ENCODE data around the gene USH2A.

The USH2A gene

DNA sequence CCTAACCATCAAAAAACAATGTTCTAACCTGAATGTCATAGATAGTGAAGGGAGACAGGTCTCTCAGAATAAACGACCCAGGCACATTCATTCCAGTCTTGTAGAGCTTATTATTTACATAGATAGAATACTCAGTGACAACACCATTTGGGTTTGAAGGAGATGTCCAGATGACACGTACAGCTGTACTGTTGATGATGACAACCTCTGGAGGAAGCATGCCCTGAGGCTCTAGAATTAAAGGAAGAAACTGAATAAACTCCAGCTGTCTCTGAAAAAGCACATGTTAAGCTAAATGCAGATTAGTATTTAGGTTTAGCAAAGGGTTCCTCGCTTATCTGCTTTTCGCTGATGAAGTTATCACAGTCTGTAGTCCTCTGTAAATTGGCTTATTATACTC, 579.0 kb downstream of the USH2A start:
- POLR2A ChIA-PET = no interaction called here
- TF ChIP-seq, protein P1, sequence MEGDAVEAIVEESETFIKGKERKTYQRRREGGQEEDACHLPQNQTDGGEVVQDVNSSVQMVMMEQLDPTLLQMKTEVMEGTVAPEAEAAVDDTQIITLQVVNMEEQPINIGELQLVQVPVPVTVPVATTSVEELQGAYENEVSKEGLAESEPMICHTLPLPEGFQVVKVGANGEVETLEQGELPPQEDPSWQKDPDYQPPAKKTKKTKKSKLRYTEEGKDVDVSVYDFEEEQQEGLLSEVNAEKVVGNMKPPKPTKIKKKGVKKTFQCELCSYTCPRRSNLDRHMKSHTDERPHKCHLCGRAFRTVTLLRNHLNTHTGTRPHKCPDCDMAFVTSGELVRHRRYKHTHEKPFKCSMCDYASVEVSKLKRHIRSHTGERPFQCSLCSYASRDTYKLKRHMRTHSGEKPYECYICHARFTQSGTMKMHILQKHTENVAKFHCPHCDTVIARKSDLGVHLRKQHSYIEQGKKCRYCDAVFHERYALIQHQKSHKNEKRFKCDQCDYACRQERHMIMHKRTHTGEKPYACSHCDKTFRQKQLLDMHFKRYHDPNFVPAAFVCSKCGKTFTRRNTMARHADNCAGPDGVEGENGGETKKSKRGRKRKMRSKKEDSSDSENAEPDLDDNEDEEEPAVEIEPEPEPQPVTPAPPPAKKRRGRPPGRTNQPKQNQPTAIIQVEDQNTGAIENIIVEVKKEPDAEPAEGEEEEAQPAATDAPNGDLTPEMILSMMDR (IDR thresholded peaks at IDR 0.05; ENCODE audit: control extremely low read depth, extremely low read depth, low read depth, missing control alignments) = no peak
- CTCF ChIA-PET = no interaction called here
- no peak for DNase-seq (ENCODE audit: extremely low spot score)

DNA sequence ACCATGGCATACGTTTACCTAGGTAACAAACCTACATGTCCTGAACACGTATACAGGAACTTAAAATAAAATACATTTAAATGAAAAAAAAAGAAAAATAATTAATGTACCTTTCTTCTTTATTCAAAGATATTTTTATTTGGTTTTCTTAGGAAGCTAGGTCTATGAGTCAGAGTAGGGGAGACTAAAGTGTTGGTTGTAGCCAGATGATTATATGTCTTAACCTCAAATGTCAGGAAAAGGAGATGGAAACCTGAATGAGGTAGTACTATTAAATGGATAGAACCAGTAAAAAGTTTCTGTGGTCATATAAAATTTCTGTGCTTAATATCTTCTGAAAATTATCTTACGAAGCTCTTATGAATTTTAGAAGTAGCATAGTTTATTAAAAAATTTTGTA, 580.3 kb downstream of the USH2A start:
- ChIA-PET POLR2A (no interaction called here), CTCF (interaction anchor here (0.9 kb wide), 1 partner anchor 10 kb away, joined by 3 read pairs; no protein-coding TSS in a partner anchor)
- no peak for DNase-seq (ENCODE audit: extremely low spot score)
- TF ChIP-seq, protein P1 (IDR thresholded peaks at IDR 0.05; ENCODE audit: control extremely low read depth, extremely low read depth, low read depth, missing control alignments) = no peak

DNA sequence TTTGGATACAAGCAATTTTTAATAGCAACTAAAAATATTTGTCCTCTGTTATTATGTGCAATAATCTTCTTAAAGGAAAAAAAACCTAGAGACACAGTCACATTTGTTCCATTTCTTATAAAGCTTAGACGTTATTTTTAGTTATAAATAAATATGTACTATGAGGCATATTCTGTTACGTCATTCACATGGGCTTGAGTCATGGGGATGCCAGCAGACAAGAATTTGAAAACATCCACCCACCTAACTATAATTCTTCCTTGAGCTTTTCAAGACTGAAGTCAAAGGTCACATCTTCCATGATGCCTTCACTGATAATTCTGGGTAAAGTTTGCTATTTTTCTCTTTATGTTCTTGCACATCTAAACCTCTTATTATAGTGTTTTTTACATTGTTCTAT, 587.3 kb downstream of the USH2A start:
- TF ChIP-seq, protein P1 (IDR thresholded peaks at IDR 0.05; ENCODE audit: control extremely low read depth, extremely low read depth, low read depth, missing control alignments) = no peak

DNA sequence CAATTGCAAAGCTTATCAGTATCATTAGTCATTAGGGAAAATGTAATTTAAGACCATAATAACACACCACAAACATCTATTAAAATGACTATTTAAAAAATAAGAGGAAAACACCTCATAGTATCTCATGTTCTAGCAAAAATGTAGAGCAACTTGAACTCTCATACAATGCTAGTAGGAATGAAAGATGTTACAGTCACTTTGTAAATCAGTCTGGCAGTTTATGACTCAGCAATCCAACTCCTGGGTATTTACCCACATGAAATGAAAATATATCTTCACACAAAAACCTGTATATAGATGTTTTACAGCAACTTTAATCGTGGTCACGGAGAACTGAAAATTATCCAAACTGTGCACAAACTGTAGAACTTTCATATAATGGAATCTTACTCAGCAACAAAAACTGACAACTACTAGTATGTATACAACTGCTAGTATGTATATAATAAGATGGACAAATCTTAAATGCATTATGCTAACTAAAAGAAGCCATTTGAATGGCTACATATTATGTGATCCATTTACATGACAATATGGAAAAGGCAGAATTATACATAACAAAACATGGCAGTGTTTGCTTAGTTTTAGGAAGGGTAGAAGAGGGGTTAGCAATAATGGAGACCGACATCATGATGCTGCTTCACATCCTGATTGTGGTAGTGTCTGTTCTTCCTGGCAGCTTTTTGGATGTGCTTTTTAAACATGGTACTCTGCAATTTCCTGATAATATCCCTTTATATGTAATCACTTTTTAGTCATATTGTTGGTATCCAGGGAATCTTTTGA, 589.1 kb downstream of the USH2A start:
- ChIA-PET POLR2A (no interaction called here), CTCF (interaction anchor here (0.7 kb wide), 1 partner anchor 19 kb away, joined by 3 read pairs; no protein-coding TSS in a partner anchor)
- TF ChIP-seq, protein P1 (IDR thresholded peaks at IDR 0.05; ENCODE audit: control extremely low read depth, extremely low read depth, low read depth, missing control alignments) = no peak
- no peak for DNase-seq (ENCODE audit: extremely low spot score)

More for the DNA sequence above, 587.3 kb downstream of the USH2A start:
- no peak for DNase-seq (ENCODE audit: extremely low spot score)
- CTCF ChIA-PET = no interaction called here
- POLR2A ChIA-PET = no interaction called here

DNA sequence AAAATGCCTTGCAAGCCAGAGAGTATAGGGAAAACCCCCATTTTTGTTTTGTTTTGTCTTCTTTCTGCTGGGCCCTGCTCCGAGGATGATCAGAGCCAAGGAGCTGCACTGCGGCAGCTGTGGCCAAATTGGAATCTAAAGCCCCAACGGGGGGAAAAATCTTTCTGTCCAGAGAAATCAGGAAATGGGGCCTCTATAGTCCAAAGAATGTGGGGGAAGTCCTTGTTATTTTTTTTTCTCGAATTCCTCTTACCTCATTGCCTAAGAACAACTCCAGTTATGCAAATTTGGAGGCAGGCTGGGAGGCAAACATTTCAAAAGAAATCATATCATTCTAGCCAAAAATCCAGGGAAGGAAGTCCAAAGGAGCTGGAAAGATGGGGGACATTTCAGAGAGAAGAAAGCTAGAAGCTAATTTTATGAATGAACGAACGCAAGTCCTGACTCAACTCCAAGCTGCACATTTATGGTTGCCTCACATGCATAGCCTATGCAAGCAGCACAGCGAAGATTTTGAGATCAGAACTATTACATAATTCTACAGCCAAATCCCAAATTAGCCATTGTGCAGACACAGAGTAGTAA, 592.9 kb downstream of the USH2A start:
- ChIA-PET CTCF (interaction anchor here (1.3 to 1.9 kb wide), 2 partner anchors 31 to 391 kb away, joined by 3 to 4 read pairs; no protein-coding TSS in a partner anchor), POLR2A (no interaction called here)
- no peak for DNase-seq (ENCODE audit: extremely low spot score)
- TF ChIP-seq, protein P1 (IDR thresholded peaks at IDR 0.05; ENCODE audit: control extremely low read depth, extremely low read depth, low read depth, missing control alignments) = no peak

DNA sequence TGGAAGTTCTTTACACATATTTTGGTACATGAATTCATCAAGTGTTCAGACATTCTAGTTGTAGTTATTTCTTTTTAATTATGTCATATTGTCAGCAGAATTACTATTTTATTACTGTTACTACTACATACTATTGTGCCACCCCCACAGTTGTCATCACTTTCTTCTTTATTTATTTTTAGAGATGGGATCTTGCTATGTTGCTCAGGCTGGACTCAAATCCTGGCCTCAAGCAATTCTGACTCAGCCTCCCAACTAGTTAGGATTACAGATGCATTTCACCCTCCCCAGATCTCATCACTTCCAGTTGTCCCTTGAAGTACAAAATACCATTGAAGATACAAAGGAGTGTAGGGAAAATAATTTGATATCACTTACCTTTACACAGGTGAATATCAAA, 598.2 kb downstream of the USH2A start:
- DNase-seq (ENCODE audit: extremely low spot score) = no peak
- TF ChIP-seq, protein P1 (IDR thresholded peaks at IDR 0.05; ENCODE audit: control extremely low read depth, extremely low read depth, low read depth, missing control alignments) = no peak
- ChIA-PET CTCF (interaction anchor here (1.7 kb wide), 1 partner anchor 152 kb away, joined by 3 read pairs; no protein-coding TSS in a partner anchor), POLR2A (no interaction called here)
